ENCODE data around the gene RPGRIP1L. TPM values are rescaled to one million over a fixed set of nuclear protein-coding genes. Genes with fewer than 3 reads are reported as not detected.

Gene RPGRIP1L
- total and polyA plus RNA-seq, 2 of the 13 experiments (the other 11 are each of a cell fraction or from before 2014, with no cell fraction given): 5.0 to 13.5 TPM

- intact Hi-C loops (cut with micrococcal nuclease; ENCODE audit: unreplicated experiment): no loop called here
- ATAC-seq: no peak
- ChIA-PET CTCF (ENCODE audit: low intra/inter-chr PET ratio, low total read pairs) (no interaction called here), POLR2A (no interaction called here)
- in situ Hi-C loops (cut with HindIII; ENCODE audit: extremely low pct_ligation_motif_present, low pct_unique_long_range_greater_than_20kb): no loop called here
- Histone ChIP-seq H3K36me3 (replicated peaks in 1 of 2; ENCODE audit: control insufficient read depth in 1 of 2, insufficient read depth in 2 of 2, low read length in 2 of 2) (peaks cover 0 to 2% of the 10 kb centered on the region in 2 experiments; a peak in 1 of 5 replicates), H3K27me3 (ENCODE audit: control insufficient read depth in 1 of 2, insufficient read depth in 2 of 2, low read length in 2 of 2) (no peaks in the 10 kb centered on the region), H3K9me3 (ENCODE audit: low read length) (no peaks in the 10 kb centered on the region), H3K4me3 (replicated peaks in 1 of 3; ENCODE audit: insufficient read depth in 1 of 3, low read depth in 2 of 3, low read length in 3 of 3) (no peak overlapping the region), H2AFZ (ENCODE audit: low read length) (no peak overlapping the region), H3K79me2 (ENCODE audit: insufficient read depth, low read length) (no peaks in the 10 kb centered on the region), H4K20me1 (ENCODE audit: insufficient read depth, low read length) (no peaks in the 10 kb centered on the region), H3K9ac (ENCODE audit: insufficient read depth, low read depth, low read length) (no peak overlapping the region), H3K27ac (ENCODE audit: extremely low read length, insufficient read depth, low read length) (no peak overlapping the region), H3K4me1 (ENCODE audit: insufficient read depth, low read length) (no peaks in the 10 kb centered on the region), H3K4me2 (ENCODE audit: low read depth, low read length) (no peak overlapping the region)
- FAIRE-seq: no peak
- no peak for DNase-seq (ENCODE audit: low spot score)
- no TSS peak for BruUV-seq (replicated peaks)
- WGBS (ENCODE audit: low lambda C conversion rate): 90% methylated on average over 8 of the region's 8 CpGs
- TF ChIP-seq ZNF570 (CRISPR knock-in tag; IDR thresholded peaks at IDR 0.05; ENCODE audit: borderline replicate concordance) (no peak), PPARG (CRISPR knock-in tag; conservative IDR thresholded peaks at IDR 0.05) (no peak), FOSL2 (CRISPR knock-in tag; IDR thresholded peaks at IDR 0.05) (no peak), TMF1 (CRISPR knock-in tag; IDR thresholded peaks at IDR 0.05; ENCODE audit: low read depth) (no peak), ZFAT (CRISPR knock-in tag; conservative IDR thresholded peaks at IDR 0.05) (no peak), ZNF292 (CRISPR knock-in tag; IDR thresholded peaks at IDR 0.05; ENCODE audit: borderline replicate concordance, low read depth) (no peak), PLSCR1 (CRISPR knock-in tag; IDR thresholded peaks at IDR 0.05; ENCODE audit: borderline replicate concordance) (no peak), JDP2 (CRISPR knock-in tag; IDR thresholded peaks at IDR 0.05; ENCODE audit: borderline replicate concordance) (no peak), MXD4 (CRISPR knock-in tag; IDR thresholded peaks at IDR 0.05) (no peak)
Observed at GRCh38 chr16:53631236-53632025, 72.2 kb downstream of the RPGRIP1L start.
